SK-N-SH treated with all-trans-retinoic acid at 6 μM for 48 hours (cell line): ENCODE data around the gene GRIA1.

ENCODE experiments used
- ATAC-seq: fragments of 200-7000 bp; cut with Tn5 transposase; 3 replicates; pipeline ENCODE4 v1.9.1; 2020; ENCODE audit warnings: mild to moderate bottlenecking, moderate library complexity
- BACH2 ChIP-seq: fragments of 250-450 bp; sonication (Bioruptor Pico); IDR thresholded peaks from 2 replicates; pipeline ENCODE4 v1.9.0; 2021; ENCODE audit warnings: mild to moderate bottlenecking, borderline replicate concordance
- CREB5 ChIP-seq: fragments of 250-450 bp; sonication (Bioruptor Pico); IDR thresholded peaks from 2 replicates; pipeline ENCODE4 v1.5.1; 2020; ENCODE audit warnings: low read depth, mild to moderate bottlenecking, moderate library complexity
- CSDC2 ChIP-seq: fragments of 250-450 bp; sonication (Bioruptor Pico); IDR thresholded peaks from 2 replicates; pipeline ENCODE4 v1.5.0; 2020; ENCODE audit warnings: mild to moderate bottlenecking, moderate library complexity
- CSRNP3 ChIP-seq: fragments of 250-450 bp; sonication (Bioruptor Pico); IDR thresholded peaks from 2 replicates; pipeline ENCODE4 v1.5.1; 2021; ENCODE audit warnings: mild to moderate bottlenecking, moderate library complexity
- ESRRG ChIP-seq: fragments of 250-450 bp; sonication (Bioruptor Pico); IDR thresholded peaks from 2 replicates; pipeline ENCODE4 v1.6.1; 2021; ENCODE audit warnings: mild to moderate bottlenecking
- GLIS3 ChIP-seq: fragments of 250-450 bp; sonication (Bioruptor Pico); IDR thresholded peaks from 2 replicates; pipeline ENCODE4 v1.5.0; 2020; ENCODE audit warnings: mild to moderate bottlenecking, moderate library complexity
- ISL1 ChIP-seq: fragments of 250-450 bp; sonication (Bioruptor Pico); IDR thresholded peaks from 2 replicates; pipeline ENCODE4 v2.1.2; 2022; ENCODE audit warnings: mild to moderate bottlenecking, moderate library complexity
- PATZ1 ChIP-seq: fragments of 250-450 bp; sonication (Bioruptor Pico); IDR thresholded peaks from 2 replicates; pipeline ENCODE4 v1.8.0; 2020; ENCODE audit warnings: mild to moderate bottlenecking, moderate library complexity, borderline replicate concordance
- PPARA ChIP-seq: fragments of 250-450 bp; sonication (Bioruptor Pico); IDR thresholded peaks from 2 replicates; pipeline ENCODE4 v1.5.0; 2020; ENCODE audit warnings: mild to moderate bottlenecking, borderline replicate concordance
- RARB ChIP-seq: fragments of 250-450 bp; sonication (Bioruptor Pico); IDR thresholded peaks from 2 replicates; pipeline ENCODE4 v1.8.0; 2021; ENCODE audit warnings: mild to moderate bottlenecking, moderate library complexity
- SNAI2 ChIP-seq: fragments of 250-450 bp; sonication (Bioruptor Pico); IDR thresholded peaks from 2 replicates; pipeline ENCODE4 v1.5.0; 2020; ENCODE audit warnings: mild to moderate bottlenecking, moderate library complexity
- TCF4 ChIP-seq: fragments of 250-450 bp; sonication (Bioruptor Pico); IDR thresholded peaks from 2 replicates; pipeline ENCODE4 v1.8.0; 2021; ENCODE audit warnings: mild to moderate bottlenecking, moderate library complexity, borderline replicate concordance
- TOX ChIP-seq: fragments of 250-450 bp; sonication (Bioruptor Pico); IDR thresholded peaks from 2 replicates; pipeline ENCODE4 v1.8.0; 2021; ENCODE audit warnings: mild to moderate bottlenecking, moderate library complexity, borderline replicate concordance
- TSHZ2 ChIP-seq: fragments of 250-450 bp; sonication (Bioruptor Pico); IDR thresholded peaks from 2 replicates; pipeline ENCODE4 v1.5.0; 2020; ENCODE audit warnings: mild to moderate bottlenecking, moderate library complexity
- ZC3H10 ChIP-seq: fragments of 250-450 bp; sonication (Bioruptor Pico); IDR thresholded peaks from 2 replicates; pipeline ENCODE4 v1.5.1; 2021; ENCODE audit warnings: mild to moderate bottlenecking, moderate library complexity
- ZFP3 ChIP-seq: fragments of 250-450 bp; sonication (Bioruptor Pico); IDR thresholded peaks from 2 replicates; pipeline ENCODE4 v1.5.0; 2020; ENCODE audit warnings: mild to moderate bottlenecking, moderate library complexity
- ZFP30 ChIP-seq: fragments of 450-650 bp; formaldehyde crosslinking; IDR thresholded peaks from 2 replicates; pipeline ENCODE4 v1.5.0; 2022; ENCODE audit warnings: mild to moderate bottlenecking, moderate library complexity
- ZNF565 ChIP-seq: fragments of 450-650 bp; formaldehyde crosslinking; conservative IDR thresholded peaks from 2 replicates; pipeline ENCODE4 v1.5.0; 2020; ENCODE audit warnings: low read depth, mild to moderate bottlenecking, moderate library complexity
- ZNF70 ChIP-seq: fragments of 450-650 bp; formaldehyde crosslinking; IDR thresholded peaks from 2 replicates; pipeline ENCODE4 v1.5.0; 2020; ENCODE audit warnings: mild to moderate bottlenecking, moderate library complexity
- ZNF8 ChIP-seq: fragments of 450-650 bp; formaldehyde crosslinking; IDR thresholded peaks from 2 replicates; pipeline ENCODE4 v1.5.0; 2020; ENCODE audit warnings: mild to moderate bottlenecking, moderate library complexity

The GRIA1 gene

GRCh38 chr5:153629027-153629895 lies 138.8 kb downstream of the GRIA1 start:
- peak; percentile 97 for ATAC-seq
- no peak for TF ChIP-seq BACH2 (CRISPR knock-in tag)

GRCh38 chr5:153630546-153630945 lies 140.1 kb downstream of the GRIA1 start:
- no peak for ATAC-seq
- TF ChIP-seq TSHZ2 (CRISPR knock-in tag): no peak
- no peak for TF ChIP-seq ZFP3 (CRISPR knock-in tag)
- no peak for TF ChIP-seq SNAI2 (CRISPR knock-in tag)
- TF ChIP-seq ZFP30 (CRISPR knock-in tag): no peak
- no peak for TF ChIP-seq RARB (CRISPR knock-in tag)
- TF ChIP-seq TOX (CRISPR knock-in tag): no peak

- TF ChIP-seq ZNF8 (CRISPR knock-in tag) (no peak), ZFP3 (CRISPR knock-in tag) (peak; percentile 92)
- no peak for ATAC-seq
Measured at GRCh38 chr5:153632748-153633290, 142.3 kb downstream of the GRIA1 start.

- no peak for TF ChIP-seq CSRNP3
- no peak for TF ChIP-seq TSHZ2 (CRISPR knock-in tag)
- no peak for TF ChIP-seq CSDC2
- no peak for TF ChIP-seq ZNF565 (CRISPR knock-in tag)
- TF ChIP-seq TCF4 (CRISPR knock-in tag): no peak
- TF ChIP-seq PPARA (CRISPR knock-in tag): no peak
- TF ChIP-seq SNAI2 (CRISPR knock-in tag): no peak
- no peak for TF ChIP-seq RARB (CRISPR knock-in tag)
- no peak for TF ChIP-seq GLIS3 (CRISPR knock-in tag)
- no peak for ATAC-seq
Measured at GRCh38 chr5:153636670-153637451, 146.4 kb downstream of the GRIA1 start.

GRCh38 chr5:153640293-153640692 lies 149.8 kb downstream of the GRIA1 start:
- TF ChIP-seq CREB5 (CRISPR knock-in tag) (no peak), ZNF70 (no peak), PATZ1 (no peak), TOX (CRISPR knock-in tag) (no peak), RARB (CRISPR knock-in tag) (no peak), CSRNP3 (no peak), PPARA (CRISPR knock-in tag) (no peak), ISL1 (CRISPR knock-in tag) (no peak), ESRRG (CRISPR knock-in tag) (no peak), ZNF565 (CRISPR knock-in tag) (no peak), GLIS3 (CRISPR knock-in tag) (no peak), CSDC2 (no peak), ZC3H10 (CRISPR knock-in tag) (no peak)
- TF ChIP-seq, all 23 proteins: peak for 0
- no peak for ATAC-seq
